ENCODE measurements around the gene ZBTB16. TPM values are rescaled to one million over a fixed set of nuclear protein-coding genes. Genes with fewer than 3 reads are reported as not detected.

Gene ZBTB16
- total and polyA plus RNA-seq, 9 donors: 12.7 to 160 (median 68.7) TPM

DNA sequence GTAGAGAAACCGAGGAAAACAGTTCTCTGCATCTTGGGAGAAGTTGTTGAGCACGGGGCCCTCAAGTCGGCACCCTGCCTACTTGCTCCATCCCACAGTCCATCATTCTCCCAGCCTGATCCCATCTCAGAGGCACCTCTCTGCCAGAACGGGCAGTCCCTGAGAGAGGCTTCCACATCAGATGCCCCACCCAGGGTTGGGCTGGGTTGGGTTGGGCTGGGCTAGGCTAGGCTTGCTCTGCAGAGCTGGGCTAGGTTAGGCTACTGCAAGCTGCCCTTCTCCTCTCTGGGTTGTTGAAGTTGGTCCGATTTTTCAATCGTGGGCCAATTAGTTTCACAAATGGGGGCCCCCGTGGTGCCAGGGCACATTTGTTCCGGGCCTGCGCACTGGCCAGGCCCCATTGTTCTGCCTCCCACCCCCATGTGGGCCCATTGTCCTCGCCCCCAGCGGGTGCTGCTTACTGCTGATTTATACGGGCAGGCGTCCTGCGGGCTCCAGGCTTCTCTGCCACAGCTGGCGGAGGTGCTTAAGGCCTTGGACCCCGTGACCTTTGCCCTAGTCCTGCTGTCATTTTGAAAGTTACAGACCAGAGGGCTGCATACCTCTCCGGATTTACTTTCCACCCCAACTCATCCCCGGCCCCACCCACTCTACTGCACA, 173.0 kb downstream of the ZBTB16 start:
- 76 to 86% (median 77%) methylated on average over 17 to 18 of the region's 18 CpGs for WGBS, 3 donors
- peaks cover 15% of the 10 kb centered on the region for H3K4me1 ChIP-seq (ENCODE audit: insufficient read depth)
- H3K27ac ChIP-seq: no peak overlapping the region
- TF ChIP-seq, protein P1, sequence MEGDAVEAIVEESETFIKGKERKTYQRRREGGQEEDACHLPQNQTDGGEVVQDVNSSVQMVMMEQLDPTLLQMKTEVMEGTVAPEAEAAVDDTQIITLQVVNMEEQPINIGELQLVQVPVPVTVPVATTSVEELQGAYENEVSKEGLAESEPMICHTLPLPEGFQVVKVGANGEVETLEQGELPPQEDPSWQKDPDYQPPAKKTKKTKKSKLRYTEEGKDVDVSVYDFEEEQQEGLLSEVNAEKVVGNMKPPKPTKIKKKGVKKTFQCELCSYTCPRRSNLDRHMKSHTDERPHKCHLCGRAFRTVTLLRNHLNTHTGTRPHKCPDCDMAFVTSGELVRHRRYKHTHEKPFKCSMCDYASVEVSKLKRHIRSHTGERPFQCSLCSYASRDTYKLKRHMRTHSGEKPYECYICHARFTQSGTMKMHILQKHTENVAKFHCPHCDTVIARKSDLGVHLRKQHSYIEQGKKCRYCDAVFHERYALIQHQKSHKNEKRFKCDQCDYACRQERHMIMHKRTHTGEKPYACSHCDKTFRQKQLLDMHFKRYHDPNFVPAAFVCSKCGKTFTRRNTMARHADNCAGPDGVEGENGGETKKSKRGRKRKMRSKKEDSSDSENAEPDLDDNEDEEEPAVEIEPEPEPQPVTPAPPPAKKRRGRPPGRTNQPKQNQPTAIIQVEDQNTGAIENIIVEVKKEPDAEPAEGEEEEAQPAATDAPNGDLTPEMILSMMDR (IDR thresholded peaks at IDR 0.05): no peak
- TF ChIP-seq POLR2A (IDR thresholded peaks at IDR 0.05) (no peak), EP300 (IDR thresholded peaks at IDR 0.05) (no peak)
- H3K27me3 ChIP-seq: no peaks in the 10 kb centered on the region
- H3K9me3 ChIP-seq: no peaks in the 10 kb centered on the region
- intact Hi-C loops (cut with DNase I): no loop called here
- DNase-seq: no peak
- no peaks in the 10 kb centered on the region for H3K36me3 ChIP-seq
- H3K4me3 ChIP-seq: no peak overlapping the region

DNA sequence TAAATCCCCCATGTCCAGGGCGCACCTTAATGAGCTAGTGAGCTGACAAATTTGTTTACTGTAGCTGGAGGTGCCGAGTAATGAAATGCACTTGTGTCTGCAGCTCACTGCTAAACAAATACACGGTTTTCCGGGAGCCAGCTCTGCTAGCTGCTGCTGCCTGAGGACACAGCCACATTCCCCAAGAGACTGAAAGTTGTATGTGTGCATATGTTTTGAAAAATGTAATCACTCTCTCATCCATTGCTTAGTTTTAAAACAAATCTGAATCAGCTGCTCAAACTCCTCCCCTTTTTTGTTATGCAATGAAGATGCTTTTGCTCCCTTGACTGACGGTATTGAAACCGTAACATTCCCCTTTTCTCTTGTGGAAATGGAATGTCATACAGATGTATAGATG, 174.2 kb downstream of the ZBTB16 start:
- 70 to 81% (median 73%) methylated on average over 6 of the region's 6 CpGs for WGBS, 3 donors
- no peaks in the 10 kb centered on the region for H3K27me3 ChIP-seq
- peaks cover 10% of the 10 kb centered on the region for H3K4me1 ChIP-seq (ENCODE audit: insufficient read depth)
- no peak for TF ChIP-seq POLR2A (IDR thresholded peaks at IDR 0.05)
- TF ChIP-seq EP300 (IDR thresholded peaks at IDR 0.05): no peak
- TF ChIP-seq, protein P1 (IDR thresholded peaks at IDR 0.05): no peak
- H3K36me3 ChIP-seq: no peaks in the 10 kb centered on the region
- DNase-seq: no peak
- intact Hi-C loops (cut with DNase I): no loop called here
- no peaks in the 10 kb centered on the region for H3K9me3 ChIP-seq
- H3K27ac ChIP-seq: no peak overlapping the region
- no peak overlapping the region for H3K4me3 ChIP-seq

DNA sequence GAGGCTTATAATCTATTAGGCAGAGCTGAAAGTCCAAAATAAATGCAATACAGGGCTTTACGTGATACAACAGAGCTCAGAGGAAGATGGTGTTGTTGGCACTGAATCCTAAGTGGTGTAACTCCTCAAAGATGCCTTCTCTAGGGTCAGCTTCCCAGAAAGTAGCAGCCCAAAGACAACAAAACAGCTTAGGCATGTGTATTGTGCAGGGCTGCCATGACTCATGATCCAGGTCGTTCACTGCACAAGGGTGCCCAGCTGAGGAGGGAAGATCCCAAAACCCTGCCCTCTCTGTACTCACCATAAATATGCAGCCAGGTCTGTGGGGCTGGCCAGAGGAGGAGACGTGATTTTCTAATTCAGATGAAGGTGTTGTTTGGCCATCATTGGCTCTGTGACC, 177.3 kb downstream of the ZBTB16 start:
- DNase-seq: no peak
- Histone ChIP-seq H3K4me3 (no peak overlapping the region), H3K27ac (no peak overlapping the region), H3K9me3 (no peaks in the 10 kb centered on the region), H3K36me3 (no peaks in the 10 kb centered on the region), H3K27me3 (no peaks in the 10 kb centered on the region), H3K4me1 (ENCODE audit: insufficient read depth) (peaks cover 9% of the 10 kb centered on the region)
- 56 to 70% (median 66%) methylated on average over 3 of the region's 3 CpGs for WGBS, 3 donors
- intact Hi-C loops (cut with DNase I): no loop called here
- TF ChIP-seq POLR2A (IDR thresholded peaks at IDR 0.05) (no peak), EP300 (IDR thresholded peaks at IDR 0.05) (no peak)
- TF ChIP-seq, protein P1 (IDR thresholded peaks at IDR 0.05): no peak

DNA sequence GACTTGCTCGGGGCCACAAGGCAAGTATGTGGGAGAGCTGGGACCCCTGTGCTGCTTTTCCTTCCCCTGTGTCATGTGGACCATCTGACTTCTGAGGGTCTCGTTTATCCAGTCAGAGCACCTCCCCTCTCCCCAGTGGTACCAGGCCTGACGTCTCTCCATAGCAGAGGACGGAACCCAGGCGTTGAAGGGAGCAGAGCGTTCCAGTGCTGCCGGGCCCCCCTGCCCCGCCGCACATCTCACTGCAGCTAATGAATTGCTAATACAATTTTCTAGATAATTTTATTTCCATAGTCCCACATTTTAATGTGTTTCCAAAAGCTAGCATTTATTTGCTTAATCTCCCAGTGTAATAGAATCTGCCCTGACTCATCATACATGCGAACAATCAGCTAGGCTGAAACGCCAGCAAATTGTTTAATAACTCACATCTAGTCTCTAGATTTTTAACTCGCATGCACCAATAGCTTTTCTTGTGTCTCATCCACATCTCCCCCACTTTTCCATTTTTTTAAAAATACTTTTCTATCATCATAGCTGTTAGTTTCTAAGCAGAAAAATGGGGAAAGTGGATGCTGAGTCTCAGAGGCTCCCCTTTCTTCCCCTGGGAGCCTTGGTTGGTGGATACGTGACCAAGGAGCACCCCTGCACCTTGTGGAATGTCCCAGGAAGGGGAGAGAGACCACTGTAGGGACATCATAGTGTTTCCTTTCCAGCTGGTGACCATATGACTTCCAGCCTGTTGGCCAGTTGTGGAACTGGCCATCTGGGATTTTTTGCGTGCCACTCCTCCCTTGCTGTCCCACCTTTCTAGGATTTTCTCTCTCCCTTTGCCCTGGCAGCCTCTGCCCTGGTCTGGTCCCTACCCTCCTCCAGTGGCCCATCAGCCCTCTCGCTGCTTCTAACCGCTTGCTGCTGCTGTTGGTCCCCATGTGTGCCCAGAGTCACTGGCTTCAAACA, 178.1 kb downstream of the ZBTB16 start:
- Histone ChIP-seq H3K27ac (no peak overlapping the region), H3K4me3 (no peak overlapping the region), H3K4me1 (ENCODE audit: insufficient read depth) (peaks cover 6% of the 10 kb centered on the region), H3K9me3 (no peaks in the 10 kb centered on the region), H3K27me3 (no peaks in the 10 kb centered on the region), H3K36me3 (no peaks in the 10 kb centered on the region)
- TF ChIP-seq POLR2A (IDR thresholded peaks at IDR 0.05): no peak
- no peak for TF ChIP-seq EP300 (IDR thresholded peaks at IDR 0.05)
- TF ChIP-seq, protein P1 (IDR thresholded peaks at IDR 0.05): no peak
- intact Hi-C loops (cut with DNase I): no loop called here
- WGBS, 3 donors: 90 to 92% (median 91%) methylated on average over 16 of the region's 16 CpGs
- DNase-seq: no peak

Data from ovary (tissue), 9 donors.